T-cell (primary cell): Measurements from ENCODE around the gene GALNT14. TPM values are rescaled to one million over a fixed set of nuclear protein-coding genes. Genes with fewer than 3 reads are reported as not detected.

Experiments
- ATAC-seq, 4 experiments: fragments of 200-7000 bp in 3 of 4; fragments of 150-1000 bp in 1 of 4; cut with Tn5 transposase; replicated peaks in 1 of 4; 1 replicate in 3 of 4; 2 replicates in 1 of 4; pipeline ENCODE4 v1.10.0; 2021; ENCODE audit warnings: moderate library complexity in 3 of 4, mild to moderate bottlenecking in 2 of 4, moderate number of reproducible peaks in 1 of 4
- CTCF ChIA-PET, 2 donors: fragments of 300-600 bp; sonication (Branson Sonifier 250); formaldehyde crosslinking; loops; one replicate each; lab custom pipeline; 2022; ENCODE audit warnings: antibody characterized with exemption in 2 of 2; lab: Charles Lee
- POLR2A ChIA-PET, 2 donors: fragments of 300-600 bp; sonication (Branson Sonifier 250); formaldehyde crosslinking; loops; one replicate each; lab custom pipeline; 2022; ENCODE audit warnings: antibody characterized with exemption in 2 of 2; lab: Charles Lee
- DNase-seq, 35 experiments: peaks; one replicate each; pipeline versions ENCODE4 v3.0.0 to v3.0.0-alpha.2; 2013 to 2023
- H3K27ac ChIP-seq: one replicate; pipeline ENCODE4 v1.5.1; 2013; ENCODE audit warnings: low read length
- H3K27me3 ChIP-seq, 2 experiments: replicated peaks in 1 of 2; 1 replicate in 1 of 2; 2 replicates in 1 of 2; pipeline versions ENCODE4 v1.6.1 to v1.7.0; 2013; ENCODE audit warnings: low read length in 1 of 2, mixed read lengths in 1 of 2; ENCODE audit not compliant: control insufficient read depth in 2 of 2, insufficient read depth in 2 of 2; ENCODE audit errors: extremely low read depth in 1 of 2
- H3K36me3 ChIP-seq, 2 donors: 1 replicate in 1 of 2; 2 replicates in 1 of 2; pipeline versions ENCODE4 v1.6.1 to v1.7.0; 2013; ENCODE audit warnings: low read length in 1 of 2; ENCODE audit not compliant: control insufficient read depth in 2 of 2, insufficient read depth in 1 of 2; ENCODE audit errors: extremely low read depth in 1 of 2
- H3K4me1 ChIP-seq, 2 experiments: 1 replicate in 1 of 2; 2 replicates in 1 of 2; pipeline versions ENCODE4 v1.6.1 to v1.7.0; 2013; ENCODE audit warnings: low read length in 2 of 2, mixed read lengths in 1 of 2; ENCODE audit not compliant: insufficient read depth in 2 of 2, control insufficient read depth in 1 of 2; ENCODE audit errors: extremely low read depth in 1 of 2
- H3K4me3 ChIP-seq, 2 donors: 1 replicate in 1 of 2; 2 replicates in 1 of 2; pipeline versions ENCODE4 v1.5.1 to v1.7.0; 2013; ENCODE audit warnings: mild to moderate bottlenecking in 2 of 2, low read length in 1 of 2, moderate library complexity in 1 of 2; ENCODE audit not compliant: control insufficient read depth in 1 of 2; ENCODE audit errors: extremely low read depth in 1 of 2
- H3K9me3 ChIP-seq: 2 replicates; pipeline ENCODE4 v1.7.0; 2013
- H3K27ac Mint-ChIP-seq, 2 donors: one replicate each; pipeline ENCODE4 v1.8.0; 2020 to 2021; ENCODE audit warnings: mild to moderate bottlenecking in 2 of 2, mixed read lengths in 2 of 2
- H3K27me3 Mint-ChIP-seq, 2 donors: one replicate each; pipeline ENCODE4 v1.8.0; 2021 to 2022; ENCODE audit warnings: mixed read lengths in 2 of 2
- H3K36me3 Mint-ChIP-seq: one replicate; pipeline ENCODE4 v1.8.0; 2021; ENCODE audit warnings: mixed read lengths
- H3K4me1 Mint-ChIP-seq, 3 donors: one replicate each; pipeline ENCODE4 v1.8.0; 2020 to 2022; ENCODE audit warnings: mixed read lengths in 3 of 3, mild to moderate bottlenecking in 1 of 3
- H3K4me3 Mint-ChIP-seq, 3 donors: one replicate each; pipeline ENCODE4 v1.8.0; 2020 to 2022; ENCODE audit warnings: mild to moderate bottlenecking in 3 of 3, mixed read lengths in 3 of 3, moderate library complexity in 3 of 3
- H3K9me3 Mint-ChIP-seq, 3 donors: one replicate each; pipeline ENCODE4 v1.8.0; 2020 to 2022; ENCODE audit warnings: mixed read lengths in 3 of 3
- WGBS: methylation state at CpG from one replicate; pipeline ENCODE4 v1.1.5; 2013; ENCODE audit warnings: missing lambda C conversion rate; ENCODE audit not compliant: insufficient coverage; 5-methylcytosine and 5-hydroxymethylcytosine counted together
- total RNA-seq, 35 experiments: library from RNA in 6 of 35; stranded (reverse) in 6 of 35; fragments of 120-200 nt in 1 of 35; gene quantifications; one replicate each; pipeline versions ENCODE4 v1.2.1 to v1.2.4 and lab custom pipeline; 2013 to 2026

GALNT14 gene
- total RNA-seq, 5 donors from 2014 or later (not counting 1 experiment from before 2014, with no cell fraction given) = 0.29 to 0.38 TPM; not detected in 3

DNA sequence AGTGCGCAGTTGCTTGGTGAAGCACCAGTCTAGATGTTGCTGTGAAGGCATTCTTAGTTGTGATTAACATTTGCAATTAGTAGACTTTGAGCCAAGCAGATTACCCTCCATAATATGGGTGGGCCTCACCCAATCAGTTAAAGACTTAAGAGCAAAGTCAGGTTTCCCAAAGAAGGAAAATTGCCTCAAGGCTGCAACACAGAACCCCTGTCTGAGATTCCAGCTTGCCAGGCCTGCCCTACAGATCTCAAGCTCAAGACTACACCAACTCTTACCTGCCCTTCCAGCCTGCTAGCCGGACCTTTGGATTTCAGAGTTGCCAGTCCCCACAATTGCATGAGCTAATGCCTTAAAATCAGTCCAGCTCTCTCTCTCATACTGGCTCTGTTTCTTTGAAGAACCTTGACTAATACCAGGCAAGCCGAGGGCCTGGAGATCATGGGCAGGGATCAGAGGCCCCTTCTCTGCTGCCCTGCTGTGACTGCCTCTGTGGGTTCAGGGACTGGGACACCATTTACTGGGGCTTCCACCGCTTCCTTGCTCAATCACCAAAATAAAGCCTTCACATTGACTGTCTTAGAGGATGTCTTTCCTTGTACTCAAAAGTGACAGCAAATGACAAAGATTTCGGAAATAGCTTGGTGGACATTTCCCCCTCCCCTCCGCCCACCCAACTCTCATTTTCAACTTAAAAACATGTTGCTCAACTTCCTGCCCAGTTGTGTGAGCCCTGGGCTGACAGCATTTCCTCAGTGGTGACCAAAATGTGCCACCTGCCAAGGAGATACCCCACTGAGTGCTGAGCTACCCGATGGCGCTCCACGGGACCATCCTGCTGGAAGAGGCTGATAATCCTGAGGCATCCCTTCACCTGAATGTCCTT is 86.7 kb downstream of the GALNT14 start:
- Mint-ChIP-seq H3K4me1 (no peaks in the 10 kb centered on the region), H3K36me3 (no peaks in the 10 kb centered on the region), H3K27me3 (peaks cover 4 to 8% of the 10 kb centered on the region in 2 donors), H3K4me3 (no peak overlapping the region), H3K9me3 (no peaks in the 10 kb centered on the region), H3K27ac (no peak overlapping the region)
- ATAC-seq (no peak), DNase-seq (no peak)
- Histone ChIP-seq H3K36me3 (no peaks in the 10 kb centered on the region), H3K4me3 (no peak overlapping the region), H3K27me3 (peaks cover 0 to 13% of the 10 kb centered on the region in 2 experiments), H3K9me3 (no peaks in the 10 kb centered on the region), H3K4me1 (no peaks in the 10 kb centered on the region), H3K27ac (no peak overlapping the region)
- WGBS = 60% methylated on average over 8 of the region's 9 CpGs
- POLR2A ChIA-PET = no interaction called here
- CTCF ChIA-PET = no interaction called here

DNA sequence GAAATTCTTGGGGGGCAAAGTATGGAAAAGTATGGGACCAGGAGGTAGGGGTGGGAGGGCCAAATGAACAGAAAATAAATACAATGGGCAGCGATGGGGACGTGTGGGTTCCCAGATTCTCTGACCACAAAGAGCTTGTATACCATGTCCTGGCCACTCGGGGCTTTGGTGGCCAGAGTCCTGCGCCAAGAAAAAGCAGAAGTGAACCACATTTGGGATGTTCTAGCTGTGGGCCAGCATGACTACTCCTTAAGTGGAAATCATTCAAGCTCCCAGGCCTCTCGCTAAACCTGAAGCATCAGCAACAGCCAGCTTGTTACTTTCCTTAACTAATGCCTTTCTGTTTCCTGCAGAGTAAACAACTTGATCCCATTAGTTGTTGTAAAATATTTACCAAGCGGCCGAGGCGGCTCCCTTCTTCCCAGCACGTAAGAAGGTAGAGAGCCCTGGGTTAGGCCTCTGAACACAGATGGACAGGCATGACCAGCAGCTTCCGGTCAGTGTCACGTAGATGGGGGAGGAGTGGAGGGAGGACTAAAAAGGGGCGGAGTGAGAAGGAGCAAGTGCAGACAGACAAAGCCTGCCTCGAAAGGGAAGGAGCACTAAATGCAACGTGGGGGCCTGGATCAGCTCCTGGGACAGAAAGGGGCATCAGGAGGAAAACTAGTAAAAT is 88.2 kb downstream of the GALNT14 start:
- no peaks in the 10 kb centered on the region for H3K4me1 ChIP-seq
- H3K36me3 ChIP-seq = no peaks in the 10 kb centered on the region
- ATAC-seq (no peak), DNase-seq (no peak)
- no peak overlapping the region for H3K27ac ChIP-seq
- no peaks in the 10 kb centered on the region for H3K9me3 ChIP-seq
- Mint-ChIP-seq H3K4me1 (no peaks in the 10 kb centered on the region), H3K4me3 (no peak overlapping the region), H3K27me3 (peaks cover 4 to 8% of the 10 kb centered on the region in 2 donors), H3K27ac (no peak overlapping the region), H3K36me3 (no peaks in the 10 kb centered on the region), H3K9me3 (no peaks in the 10 kb centered on the region)
- peaks cover 0 to 13% of the 10 kb centered on the region in 2 experiments for H3K27me3 ChIP-seq
- WGBS = 63% methylated on average over 11 of the region's 14 CpGs
- H3K4me3 ChIP-seq = no peak overlapping the region
- ChIA-PET POLR2A (no interaction called here), CTCF (no interaction called here)

DNA sequence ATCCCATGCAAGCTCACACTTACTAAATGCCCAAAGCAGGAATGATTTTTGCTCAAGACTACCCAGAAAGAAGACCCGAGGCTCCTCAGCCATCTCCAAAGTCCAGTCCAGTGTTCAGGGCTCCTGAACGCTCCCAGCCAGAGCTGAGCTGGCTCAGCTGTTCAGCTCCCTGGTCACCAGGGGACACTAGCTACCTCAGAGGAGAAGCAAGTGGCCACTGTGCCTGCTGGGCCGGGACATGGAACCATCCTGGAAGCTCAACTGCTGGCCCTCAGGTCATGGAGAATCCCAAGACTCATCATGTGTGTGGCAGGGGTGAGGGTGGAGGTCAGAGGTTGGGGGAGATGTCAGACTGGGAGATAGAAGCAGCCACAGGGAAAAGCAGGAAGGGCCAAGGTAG is 89.0 kb downstream of the GALNT14 start:
- ChIA-PET CTCF (no interaction called here), POLR2A (no interaction called here)
- Histone ChIP-seq H3K27ac (no peak overlapping the region), H3K9me3 (no peaks in the 10 kb centered on the region), H3K4me1 (no peaks in the 10 kb centered on the region), H3K36me3 (no peaks in the 10 kb centered on the region), H3K27me3 (peaks cover 0 to 13% of the 10 kb centered on the region in 2 experiments), H3K4me3 (no peak overlapping the region)
- Mint-ChIP-seq H3K4me3 (no peak overlapping the region), H3K4me1 (no peaks in the 10 kb centered on the region), H3K27ac (no peak overlapping the region), H3K27me3 (peaks cover 4 to 8% of the 10 kb centered on the region in 2 donors), H3K9me3 (no peaks in the 10 kb centered on the region), H3K36me3 (no peaks in the 10 kb centered on the region)
- DNase-seq (no peak), ATAC-seq (no peak)
- WGBS = 79% methylated on average over 3 of the region's 3 CpGs

DNA sequence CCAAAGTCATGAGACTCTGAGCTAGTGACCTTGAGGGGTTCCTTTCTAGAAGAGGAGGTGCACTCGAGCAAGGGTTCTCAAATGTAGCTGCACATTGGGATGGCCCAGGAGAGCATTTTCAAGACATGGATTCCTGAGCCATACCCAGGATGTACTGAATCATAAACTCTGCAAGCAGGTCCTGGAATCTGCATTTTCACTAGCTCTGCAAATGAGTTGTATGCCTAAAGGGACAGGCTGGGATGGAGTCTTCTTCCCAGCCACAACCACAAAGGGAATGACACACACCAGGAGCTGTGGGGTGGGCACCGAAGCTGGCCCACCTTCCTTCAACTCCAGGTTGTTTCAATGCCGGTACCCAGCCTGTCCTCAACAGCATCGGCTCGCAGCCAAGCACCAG is 90.6 kb downstream of the GALNT14 start:
- no peak overlapping the region for H3K27ac ChIP-seq
- H3K36me3 ChIP-seq = no peaks in the 10 kb centered on the region
- H3K4me3 ChIP-seq = no peak overlapping the region
- H3K4me1 ChIP-seq = no peaks in the 10 kb centered on the region
- H3K4me1 Mint-ChIP-seq = no peaks in the 10 kb centered on the region
- ATAC-seq (no peak), DNase-seq (no peak)
- no peaks in the 10 kb centered on the region for H3K36me3 Mint-ChIP-seq
- ChIA-PET POLR2A (no interaction called here), CTCF (no interaction called here)
- WGBS = 43% methylated on average over 3 of the region's 5 CpGs
- H3K27me3 Mint-ChIP-seq = peaks cover 4% of the 10 kb centered on the region in 2 donors
- H3K27me3 ChIP-seq = peaks cover 0 to 13% of the 10 kb centered on the region in 2 experiments
- no peak overlapping the region for H3K4me3 Mint-ChIP-seq
- no peaks in the 10 kb centered on the region for H3K9me3 ChIP-seq
- H3K27ac Mint-ChIP-seq = no peak overlapping the region
- no peaks in the 10 kb centered on the region for H3K9me3 Mint-ChIP-seq

DNA sequence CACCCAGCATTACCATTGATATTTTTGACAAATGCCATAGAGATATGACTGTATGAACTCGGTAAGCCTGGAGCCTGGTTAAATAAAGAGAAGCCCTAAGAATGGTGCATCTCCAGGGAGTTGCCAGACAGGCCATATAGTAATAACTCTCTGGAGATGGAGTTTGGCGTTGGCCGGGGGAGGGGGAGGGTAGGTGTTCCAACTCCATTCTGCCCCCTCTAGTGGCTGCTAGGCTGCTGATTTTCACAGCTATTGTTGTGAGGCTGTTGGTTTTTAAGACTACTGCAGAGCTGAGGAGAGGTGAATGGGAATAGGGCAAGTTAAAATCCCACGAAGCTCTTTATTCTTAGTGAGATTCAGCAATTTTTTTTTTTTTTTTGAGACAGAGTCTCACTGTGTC is 99.9 kb downstream of the GALNT14 start:
- Mint-ChIP-seq H3K27ac (no peak overlapping the region), H3K4me1 (no peaks in the 10 kb centered on the region), H3K9me3 (peaks cover 5 to 27% (median 22%) of the 10 kb centered on the region in 3 donors), H3K36me3 (no peaks in the 10 kb centered on the region), H3K4me3 (no peak overlapping the region), H3K27me3 (peaks cover 0 to 4% of the 10 kb centered on the region in 2 donors)
- WGBS = 83% methylated on average over 2 of the region's 4 CpGs
- ChIA-PET POLR2A (no interaction called here), CTCF (interaction anchor here in 1 of 2 donors (0.7 kb wide), 1 partner anchor 21 kb away, joined by 3 read pairs; no protein-coding TSS in a partner anchor)
- Histone ChIP-seq H3K36me3 (no peaks in the 10 kb centered on the region), H3K4me1 (no peaks in the 10 kb centered on the region), H3K27me3 (no peaks in the 10 kb centered on the region), H3K9me3 (peaks cover 5% of the 10 kb centered on the region), H3K27ac (no peak overlapping the region), H3K4me3 (no peak overlapping the region)
- ATAC-seq (no peak), DNase-seq (no peak)

DNA sequence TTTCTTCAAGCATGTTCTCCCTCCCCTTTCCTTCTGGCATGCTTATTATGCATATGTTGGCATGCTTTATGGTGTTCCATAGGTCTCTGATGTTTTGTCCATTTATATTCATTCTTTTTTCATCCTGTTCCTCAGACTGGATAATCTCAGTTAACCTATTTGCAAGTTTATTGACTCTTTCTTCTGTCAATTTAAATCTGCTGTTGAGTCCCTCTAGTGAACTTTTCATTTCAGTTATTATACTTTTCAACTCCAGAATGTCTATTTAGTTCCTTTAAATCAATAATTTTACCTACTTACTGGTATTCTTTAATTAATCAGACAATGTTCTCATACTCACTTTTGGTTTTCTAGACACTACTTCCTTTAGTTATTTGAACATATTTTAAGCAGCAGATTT is 101.2 kb downstream of the GALNT14 start:
- H3K36me3 ChIP-seq = no peaks in the 10 kb centered on the region
- Mint-ChIP-seq H3K4me1 (no peaks in the 10 kb centered on the region), H3K27me3 (peaks cover 0 to 4% of the 10 kb centered on the region in 2 donors), H3K4me3 (no peak overlapping the region), H3K27ac (no peak overlapping the region), H3K36me3 (no peaks in the 10 kb centered on the region), H3K9me3 (peaks cover 5 to 27% (median 22%) of the 10 kb centered on the region in 3 donors)
- H3K4me3 ChIP-seq = no peak overlapping the region
- H3K27me3 ChIP-seq = peaks cover 0 to 1% of the 10 kb centered on the region in 2 experiments
- ChIA-PET POLR2A (no interaction called here), CTCF (no interaction called here)
- DNase-seq (no peak), ATAC-seq (no peak)
- no peak overlapping the region for H3K27ac ChIP-seq
- H3K4me1 ChIP-seq = no peaks in the 10 kb centered on the region
- H3K9me3 ChIP-seq = peaks cover 5% of the 10 kb centered on the region
